A549 (cell line): ENCODE data around the gene PRTG. TPM values are rescaled to one million over a fixed set of nuclear protein-coding genes. Genes with fewer than 3 reads are reported as not detected.
"Not testable (repeated sequence)": the region's sequence is repeated elsewhere in the genome, so short reads cannot be mapped to it uniquely, and the experiment has no call there.

ENCODE experiments used
- ATAC-seq, 2 experiments: fragments of 200-7000 bp in 1 of 2; fragments of >200 bp in 1 of 2; cut with Nextera tagmentation in 1 of 2; cut with Tn5 transposase in 1 of 2; 3 replicates each; pipeline versions ENCODE4 v1.8.0 to v1.9.1; 2018 to 2020; ENCODE audit warnings: mild to moderate bottlenecking in 1 of 2, moderate library complexity in 1 of 2
- CTCF ChIA-PET: fragments of 300-600 bp; sonication (Branson Sonifier 250); formaldehyde crosslinking; extraction: SDS; loops from one replicate; lab custom pipeline; 2021; ENCODE audit warnings: antibody characterized with exemption, inconsistent platforms; lab: Yijun Ruan, JAX
- POLR2A ChIA-PET: fragments of 350-600 bp; formaldehyde crosslinking; extraction: SDS; loops from one replicate; lab custom pipeline; 2021; ENCODE audit warnings: antibody characterized with exemption, inconsistent platforms; lab: Yijun Ruan, JAX
- DNase-seq, 2 experiments: peaks; one replicate each; pipeline versions ENCODE4 v3.0.0 to v3.0.0-alpha.2; 2011 to 2016; ENCODE audit warnings: low read depth in 1 of 2, low spot score in 1 of 2
- FAIRE-seq: peaks from 2 replicates; lab custom pipeline; 2011; peaks lifted over from hg19 to GRCh38; lab: Jason Lieb, UNC
- H3K27ac ChIP-seq, 2 experiments: fragments of >200 bp; sonication (Bioruptor Twin); formaldehyde crosslinking; 3 replicates each; pipeline ENCODE4 v1.5.1; 2016 to 2017
- H3K4me1 ChIP-seq: fragments of >200 bp; sonication (Bioruptor Twin); formaldehyde crosslinking; 3 replicates; pipeline ENCODE4 v1.6.1; 2016
- H3K4me2 ChIP-seq: fragments of >200 bp; sonication (Bioruptor Twin); formaldehyde crosslinking; 3 replicates; pipeline ENCODE4 v1.6.1; 2016
- H3K4me3 ChIP-seq: fragments of >200 bp; sonication (Bioruptor Twin); formaldehyde crosslinking; 3 replicates; pipeline ENCODE4 v1.5.1; 2016
- H3K9me3 ChIP-seq: fragments of >200 bp; sonication (Bioruptor Twin); formaldehyde crosslinking; 3 replicates; pipeline ENCODE4 v1.6.1; 2016
- CBX8 ChIP-seq: fragments of 200-600 bp; sonication (generic); IDR thresholded peaks from 2 replicates; pipeline ENCODE4 v1.6.1; 2016
- EHMT2 ChIP-seq: fragments of 200-600 bp; sonication (generic); IDR thresholded peaks from 2 replicates; pipeline ENCODE4 v1.6.1; 2016; ENCODE audit warnings: antibody characterized with exemption, low read depth, mild to moderate bottlenecking, moderate library complexity
- EP300 ChIP-seq, 2 experiments: fragments of >200 bp; sonication (Bioruptor Twin); formaldehyde crosslinking; IDR thresholded peaks; 2 replicates in 1 of 2; 3 replicates in 1 of 2; pipeline ENCODE4 v1.6.1; 2016 to 2017
- FOSB ChIP-seq: fragments of 250-450 bp; sonication (Bioruptor Pico); IDR thresholded peaks from 2 replicates; pipeline ENCODE4 v1.5.0; 2020; ENCODE audit warnings: mild to moderate bottlenecking, moderate library complexity
- FOXS1 ChIP-seq: fragments of 250-450 bp; sonication (Bioruptor Pico); IDR thresholded peaks from 2 replicates; pipeline ENCODE4 v1.5.0; 2020; ENCODE audit warnings: mild to moderate bottlenecking, moderate library complexity
- HOXB5 ChIP-seq: fragments of 250-450 bp; sonication (Bioruptor Pico); IDR thresholded peaks from 2 replicates; pipeline ENCODE4 v1.5.0; 2020; ENCODE audit warnings: mild to moderate bottlenecking, moderate library complexity
- JUNB ChIP-seq: fragments of >200 bp; sonication (Bioruptor Twin); formaldehyde crosslinking; IDR thresholded peaks from 2 replicates; pipeline ENCODE4 v1.6.1; 2016
- KDM1A ChIP-seq: fragments of 200-600 bp; sonication (generic); IDR thresholded peaks from 2 replicates; pipeline ENCODE4 v1.6.1; 2016; ENCODE audit warnings: low read depth, mild to moderate bottlenecking
- POLR2A ChIP-seq: IDR thresholded peaks from 2 replicates; pipeline ENCODE4 v1.6.1; 2012; ENCODE audit warnings: mild to moderate bottlenecking, low read length
- RAD21 ChIP-seq, 2 experiments: fragments of >200 bp in 1 of 2; sonication (Bioruptor Twin) in 1 of 2; formaldehyde crosslinking in 1 of 2; IDR thresholded peaks in 1 of 2; conservative IDR thresholded peaks in 1 of 2; 2 replicates in 1 of 2; 3 replicates in 1 of 2; pipeline ENCODE4 v1.6.1; 2012 to 2018; ENCODE audit warnings: inconsistent platforms in 1 of 2
- SREBF2 ChIP-seq: fragments of 450-650 bp; IDR thresholded peaks from 2 replicates; pipeline ENCODE4 v1.6.1; 2014; ENCODE audit warnings: mild to moderate bottlenecking, moderate library complexity
- ZC3H11A ChIP-seq: fragments of 450-650 bp; IDR thresholded peaks from 2 replicates; pipeline ENCODE4 v1.6.1; 2014; ENCODE audit warnings: antibody characterized with exemption, mild to moderate bottlenecking
- ZFP36 ChIP-seq: fragments of 450-650 bp; IDR thresholded peaks from 2 replicates; pipeline ENCODE4 v1.6.1; 2014; ENCODE audit warnings: borderline replicate concordance; ENCODE audit not compliant: partially characterized antibody
- ZNF302 ChIP-seq: fragments of 250-450 bp; sonication (Bioruptor Pico); IDR thresholded peaks from 2 replicates; pipeline ENCODE4 v1.9.0; 2021; ENCODE audit warnings: inconsistent platforms, mild to moderate bottlenecking, moderate library complexity
- WGBS: methylation state at CpG from one replicate; pipeline ENCODE4 v1.1.6; 2017; ENCODE audit errors: missing lambda C conversion rate; 5-methylcytosine and 5-hydroxymethylcytosine counted together
- polyA plus RNA-seq, 4 experiments: library from polyadenylated mRNA; depleted of rRNA in 3 of 4; stranded (reverse); fragments of >200 nt; fragmentation: RNase III in 1 of 4; extraction: RNeasy Plus Mini Kit Qiagen cat#74134 plus additional on column Dnase treatment in 1 of 4; gene quantifications; 2 replicates in 3 of 4; 3 replicates in 1 of 4; pipeline ENCODE4 v1.2.3, GENCODE V29; 2011 to 2017
- TF ChIP-seq, protein P1 (sequence below): fragments of 250-450 bp; sonication (Bioruptor Pico); IDR thresholded peaks from 2 replicates; pipeline ENCODE4 v1.5.0; 2020; ENCODE audit warnings: low read depth, mild to moderate bottlenecking, moderate library complexity
- TF ChIP-seq, protein P2 (sequence below): IDR thresholded peaks from 2 replicates; pipeline ENCODE4 v1.6.1; 2012
- TF ChIP-seq, protein P3 (sequence below): fragments of >200 bp; sonication (Bioruptor Twin); formaldehyde crosslinking; IDR thresholded peaks from 2 replicates; pipeline ENCODE4 v1.6.1; 2016
- TF ChIP-seq, protein P4 (sequence below): IDR thresholded peaks from 2 replicates; pipeline ENCODE4 v1.6.1; 2012

PRTG gene
- polyA plus RNA-seq, 2 of the 4 experiments (the other 2 are of a cell fraction) = 5.5 to 10.7 TPM

DNA sequence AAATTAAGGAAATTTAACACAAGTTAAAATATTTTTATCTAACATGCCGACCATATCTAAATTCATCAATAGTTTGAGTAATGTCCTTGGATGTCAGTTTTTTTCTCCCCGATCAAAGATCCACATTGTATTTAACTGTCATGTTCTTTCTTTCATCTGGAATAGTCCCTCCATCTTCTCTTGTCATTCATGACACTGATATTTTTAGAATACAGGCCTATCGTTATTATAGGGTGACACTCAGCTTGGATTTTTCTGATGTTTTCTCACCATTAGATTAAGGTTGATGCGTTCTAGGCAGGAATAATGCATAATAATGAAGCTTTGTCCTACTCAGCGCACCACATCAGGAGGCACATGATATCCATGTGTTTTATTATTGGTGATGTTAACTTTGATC is 141.6 kb downstream of the PRTG start:
- ChIA-PET CTCF (interaction anchor here (1.0 to 1.4 kb wide), 2 partner anchors 16 to 40 kb away, joined by 3 to 4 read pairs; no protein-coding TSS in a partner anchor), POLR2A (interaction anchor here (0.5 kb wide), 1 partner anchor 9 kb away, joined by 4 read pairs; no protein-coding TSS in a partner anchor)
- Histone ChIP-seq H3K27ac (no peak overlapping the region), H3K9me3 (peaks cover 8% of the 10 kb centered on the region), H3K4me1 (no peaks in the 10 kb centered on the region), H3K4me2 (no peak overlapping the region), H3K4me3 (no peak overlapping the region)
- FAIRE-seq = no peak
- no peak for ATAC-seq
- DNase-seq = no peak
- TF ChIP-seq, protein P1, sequence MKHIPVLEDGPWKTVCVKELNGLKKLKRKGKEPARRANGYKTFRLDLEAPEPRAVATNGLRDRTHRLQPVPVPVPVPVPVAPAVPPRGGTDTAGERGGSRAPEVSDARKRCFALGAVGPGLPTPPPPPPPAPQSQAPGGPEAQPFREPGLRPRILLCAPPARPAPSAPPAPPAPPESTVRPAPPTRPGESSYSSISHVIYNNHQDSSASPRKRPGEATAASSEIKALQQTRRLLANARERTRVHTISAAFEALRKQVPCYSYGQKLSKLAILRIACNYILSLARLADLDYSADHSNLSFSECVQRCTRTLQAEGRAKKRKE (CRISPR knock-in tag) = no peak
- TF ChIP-seq, protein P2, sequence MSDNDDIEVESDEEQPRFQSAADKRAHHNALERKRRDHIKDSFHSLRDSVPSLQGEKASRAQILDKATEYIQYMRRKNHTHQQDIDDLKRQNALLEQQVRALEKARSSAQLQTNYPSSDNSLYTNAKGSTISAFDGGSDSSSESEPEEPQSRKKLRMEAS = no peak
- no peak for TF ChIP-seq EP300 (IDR thresholded peaks at IDR 0.05)
- no peak for TF ChIP-seq KDM1A
- TF ChIP-seq, protein P3, sequence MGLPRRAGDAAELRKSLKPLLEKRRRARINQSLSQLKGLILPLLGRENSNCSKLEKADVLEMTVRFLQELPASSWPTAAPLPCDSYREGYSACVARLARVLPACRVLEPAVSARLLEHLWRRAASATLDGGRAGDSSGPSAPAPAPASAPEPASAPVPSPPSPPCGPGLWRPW = no peak
- no peak for TF ChIP-seq ZC3H11A
- no peak for TF ChIP-seq EHMT2
- no peak for TF ChIP-seq FOXS1 (CRISPR knock-in tag)
- no peak for TF ChIP-seq RAD21 (conservative IDR thresholded peaks at IDR 0.05 in 1 of 2, IDR thresholded peaks at IDR 0.05 in 1 of 2)
- no peak for TF ChIP-seq ZFP36
- TF ChIP-seq JUNB = no peak
- TF ChIP-seq ZNF302 (CRISPR knock-in tag) = no peak
- WGBS = 87% methylated on average over 5 of the region's 5 CpGs

DNA sequence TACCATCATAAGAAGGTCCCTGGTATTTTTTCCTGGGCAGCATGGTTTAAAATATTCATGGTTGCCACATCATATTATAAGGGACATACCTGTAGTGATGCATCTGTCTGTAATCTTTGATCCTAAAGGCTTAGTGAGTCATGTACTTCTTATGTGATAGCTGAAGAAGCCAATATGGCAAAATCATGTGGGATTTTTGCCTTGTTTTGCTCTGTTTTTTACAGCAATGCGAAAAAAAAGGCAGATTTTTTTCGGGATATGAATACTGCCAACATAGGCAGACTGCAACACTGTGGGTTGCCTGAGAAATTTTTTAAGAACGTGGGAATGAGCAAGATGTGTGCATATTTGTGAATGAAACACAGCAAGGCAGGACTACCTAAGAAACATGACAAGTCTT is 143.5 kb downstream of the PRTG start:
- DNase-seq = no peak
- no peak for ATAC-seq
- no peaks in the 10 kb centered on the region for H3K4me1 ChIP-seq
- ChIA-PET POLR2A (interaction anchor here (0.5 to 1.0 kb wide), 2 partner anchors 11 to 23 kb away, joined by 3 to 4 read pairs; partner anchors contain the start of gene PYGO1), CTCF (interaction anchor here (1.0 to 1.7 kb wide), 2 partner anchors 11 to 13 kb away, joined by 3 to 6 read pairs; partner anchors contain the start of gene PYGO1)
- FAIRE-seq = no peak
- H3K9me3 ChIP-seq = no peaks in the 10 kb centered on the region
- 76% methylated on average over 3 of the region's 3 CpGs for WGBS
- H3K4me2 ChIP-seq = no peak overlapping the region
- H3K4me3 ChIP-seq = no peak overlapping the region
- TF ChIP-seq EHMT2 = no peak
- TF ChIP-seq CBX8 = no peak
- TF ChIP-seq HOXB5 = no peak
- TF ChIP-seq FOXS1 (CRISPR knock-in tag) = no peak
- TF ChIP-seq POLR2A = no peak
- TF ChIP-seq SREBF2 = no peak
- TF ChIP-seq FOSB (CRISPR knock-in tag) = no peak
- TF ChIP-seq, protein P1 (CRISPR knock-in tag) = no peak
- TF ChIP-seq JUNB = no peak
- TF ChIP-seq, protein P4, sequence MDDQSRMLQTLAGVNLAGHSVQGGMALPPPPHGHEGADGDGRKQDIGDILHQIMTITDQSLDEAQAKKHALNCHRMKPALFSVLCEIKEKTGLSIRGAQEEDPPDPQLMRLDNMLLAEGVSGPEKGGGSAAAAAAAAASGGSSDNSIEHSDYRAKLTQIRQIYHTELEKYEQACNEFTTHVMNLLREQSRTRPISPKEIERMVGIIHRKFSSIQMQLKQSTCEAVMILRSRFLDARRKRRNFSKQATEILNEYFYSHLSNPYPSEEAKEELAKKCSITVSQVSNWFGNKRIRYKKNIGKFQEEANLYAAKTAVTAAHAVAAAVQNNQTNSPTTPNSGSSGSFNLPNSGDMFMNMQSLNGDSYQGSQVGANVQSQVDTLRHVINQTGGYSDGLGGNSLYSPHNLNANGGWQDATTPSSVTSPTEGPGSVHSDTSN = no peak
- TF ChIP-seq, all 56 proteins: peak for 0
- no peak overlapping the region for H3K27ac ChIP-seq

DNA sequence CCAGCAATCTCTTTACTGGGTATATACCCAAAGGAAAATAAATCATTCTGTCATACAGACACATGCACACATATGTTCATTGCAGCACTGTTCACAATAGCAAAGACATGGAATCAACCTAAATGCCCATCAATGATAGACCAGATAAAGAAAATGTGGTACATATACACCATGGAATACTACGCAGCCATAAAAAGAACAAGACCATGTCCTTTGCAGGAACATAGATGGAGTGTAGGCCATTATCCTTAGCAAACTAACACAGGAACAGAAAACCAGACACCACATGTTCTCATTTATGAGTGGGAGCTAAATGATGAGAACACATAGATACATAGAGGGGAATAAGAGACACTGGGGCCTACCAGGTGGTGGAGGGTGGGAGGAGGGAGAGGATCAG is 149.9 kb downstream of the PRTG start:
- POLR2A ChIA-PET, H3K4me3 ChIP-seq, ATAC-seq, H3K27ac ChIP-seq, DNase-seq, H3K4me2 ChIP-seq, FAIRE-seq, H3K4me1 ChIP-seq, H3K9me3 ChIP-seq: not testable (repeated sequence)
- WGBS = 97% methylated on average over 1 of the region's 1 CpG
- CTCF ChIA-PET = interaction anchor here (1.6 kb wide), 1 partner anchor 251 kb away, joined by 3 read pairs; no protein-coding TSS in a partner anchor
